ENCODE results near the gene PLEKHA1. TPM values are rescaled to one million over a fixed set of nuclear protein-coding genes. Genes with fewer than 3 reads are reported as not detected.
A peak's percentile ranks its signal among the peaks of the same experiment; 100 is the strongest.

The PLEKHA1 gene
- polyA plus RNA-seq, 12 donors: 31.0 to 48.4 (median 36.6) TPM; not detected in 1

GRCh38 chr10:122458693-122459092 lies 84.2 kb downstream of the PLEKHA1 start:
- no peak for DNase-seq

- no peak for DNase-seq
Measured at GRCh38 chr10:122459561-122460273, 85.2 kb downstream of the PLEKHA1 start.

GRCh38 chr10:122460891-122461293 lies 86.4 kb downstream of the PLEKHA1 start:
- no peak for DNase-seq

GRCh38 chr10:122461367-122461728 lies 86.8 kb downstream of the PLEKHA1 start, which contains the start of gene HTRA1:
Gene HTRA1, plus strand, starts transcription at chr10:122461553. Its CDS starts 100 bp downstream, at chr10:122461653.
- no peak for DNase-seq

- DNase-seq: no peak
Measured at GRCh38 chr10:122461729-122462532, 87.4 kb downstream of the PLEKHA1 start.

GRCh38 chr10:122462533-122463465 lies 88.3 kb downstream of the PLEKHA1 start:
- DNase-seq: peak; percentile 79

- DNase-seq: no peak
Measured at GRCh38 chr10:122463466-122464249, 89.2 kb downstream of the PLEKHA1 start.

- DNase-seq: no peak
Measured at GRCh38 chr10:122464250-122464510, 89.7 kb downstream of the PLEKHA1 start.

GRCh38 chr10:122464586-122464985 lies 90.1 kb downstream of the PLEKHA1 start:
- DNase-seq: no peak

- DNase-seq: no peak
Measured at GRCh38 chr10:122465401-122466040, 91.0 kb downstream of the PLEKHA1 start.

- DNase-seq: no peak
Measured at GRCh38 chr10:122466951-122467381, 92.5 kb downstream of the PLEKHA1 start.

- DNase-seq: no peak
Measured at GRCh38 chr10:122467701-122468100, 93.2 kb downstream of the PLEKHA1 start.

- DNase-seq: no peak
Measured at GRCh38 chr10:122468307-122468925, 93.9 kb downstream of the PLEKHA1 start.

- DNase-seq: no peak
Measured at GRCh38 chr10:122468926-122469781, 94.6 kb downstream of the PLEKHA1 start.

GRCh38 chr10:122469848-122470247 lies 95.3 kb downstream of the PLEKHA1 start:
- DNase-seq: no peak

- no peak for DNase-seq
Measured at GRCh38 chr10:122471531-122472177, 97.1 kb downstream of the PLEKHA1 start.

GRCh38 chr10:122473116-122473515 lies 98.6 kb downstream of the PLEKHA1 start:
- DNase-seq: no peak

GRCh38 chr10:122474131-122474818 lies 99.8 kb downstream of the PLEKHA1 start:
- DNase-seq: no peak

Measured in muscle of arm (tissue), 12 donors.